Mononuclear cell (primary cell): Measurements from ENCODE around the gene SORCS2. TPM values are rescaled to one million over a fixed set of nuclear protein-coding genes. Genes with fewer than 3 reads are reported as not detected.

ENCODE experiments used
- H3K27me3 ChIP-seq: 2 replicates; pipeline ENCODE4 v1.6.0; 2011; ENCODE audit warnings: low read length, control low read depth; ENCODE audit not compliant: insufficient read depth
- H3K4me1 ChIP-seq: 2 replicates; pipeline ENCODE4 v1.5.1; 2011; ENCODE audit warnings: mild to moderate bottlenecking, low read length, control low read depth; ENCODE audit not compliant: insufficient read depth
- H3K4me3 ChIP-seq: 2 replicates; pipeline ENCODE4 v1.5.1; 2011; ENCODE audit warnings: mild to moderate bottlenecking, low read length, moderate library complexity
- H3K9me3 ChIP-seq: 2 replicates; pipeline ENCODE4 v1.5.1; 2011; ENCODE audit warnings: low read depth, mild to moderate bottlenecking, control low read depth, low read length
- total RNA-seq: library from RNA; depleted of rRNA; stranded (reverse); fragments of >200 nt; gene quantifications from one replicate; pipeline ENCODE4 v1.2.3, GENCODE V29; 2012

Gene SORCS2
- total RNA-seq, 1 donor, result 0.10 TPM

DNA sequence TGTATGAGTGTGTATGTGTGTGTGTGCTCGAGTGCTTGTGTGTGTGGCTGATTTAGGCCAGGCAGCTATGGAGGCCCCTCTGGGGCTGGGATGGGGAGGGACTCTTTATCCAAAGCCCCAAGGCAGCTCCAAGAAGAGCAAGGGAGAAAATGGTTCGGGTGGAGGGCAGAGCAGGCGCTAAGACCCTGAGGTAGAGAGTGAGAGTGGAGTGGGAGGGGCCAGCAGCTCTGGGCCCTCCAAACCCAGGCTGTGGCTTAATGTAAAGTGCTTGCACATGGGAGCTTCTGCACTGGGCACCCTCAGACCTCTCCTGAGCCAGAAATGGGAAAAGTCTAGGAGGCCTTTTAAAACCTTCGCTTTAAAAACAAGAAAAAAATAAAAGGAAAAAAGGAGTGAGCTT lies 475.9 kb downstream of the SORCS2 start:
- no peak overlapping the region for H3K4me3 ChIP-seq
- H3K9me3 ChIP-seq, result no peaks in the 10 kb centered on the region
- H3K4me1 ChIP-seq, result peaks cover 3% of the 10 kb centered on the region
- H3K27me3 ChIP-seq, result no peaks in the 10 kb centered on the region

DNA sequence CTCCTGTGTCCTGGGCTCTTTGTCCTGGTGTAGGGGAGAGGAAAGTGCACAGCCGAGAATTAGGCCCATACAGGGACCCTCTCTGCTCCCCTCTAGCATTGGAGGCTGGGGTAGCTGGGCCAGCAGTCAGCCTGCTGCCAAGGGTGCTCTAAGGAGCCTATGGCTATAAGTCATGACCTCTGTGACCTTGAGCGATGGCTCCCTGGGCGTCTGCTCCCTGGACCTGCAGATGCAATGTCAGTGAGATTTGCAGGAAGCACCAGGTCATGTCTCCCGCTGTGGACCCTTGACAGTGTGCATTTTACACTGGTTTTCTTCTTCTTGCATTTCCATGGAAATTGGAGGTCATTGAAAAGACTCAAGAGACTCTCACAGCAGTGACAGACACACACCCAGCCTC lies 476.5 kb downstream of the SORCS2 start:
- H3K9me3 ChIP-seq, result no peaks in the 10 kb centered on the region

DNA sequence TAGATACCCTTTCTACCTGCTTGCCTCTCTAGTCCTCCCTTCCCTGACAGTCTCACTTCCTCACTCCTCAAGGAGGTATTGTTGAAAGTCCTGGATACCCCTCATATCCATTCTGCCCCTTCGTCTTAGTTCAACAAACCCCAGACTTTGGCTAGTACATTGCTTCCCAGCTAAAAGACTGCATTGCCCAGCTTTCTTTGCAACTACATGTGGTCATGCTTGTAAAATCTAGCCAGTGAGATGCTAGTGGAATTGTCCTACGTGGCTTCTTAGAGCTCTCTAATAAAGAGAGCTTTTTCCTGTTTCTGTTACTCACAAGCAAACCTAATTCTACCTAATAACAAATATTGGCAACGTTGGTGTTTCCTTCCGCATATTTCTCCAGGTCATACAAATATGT lies 480.3 kb downstream of the SORCS2 start:
- no peaks in the 10 kb centered on the region for H3K27me3 ChIP-seq
- H3K4me3 ChIP-seq, result no peak overlapping the region
- H3K9me3 ChIP-seq, result no peaks in the 10 kb centered on the region

More for the DNA sequence above, 476.5 kb downstream of the SORCS2 start:
- H3K4me3 ChIP-seq, result no peak overlapping the region
- H3K4me1 ChIP-seq, result peaks cover 8% of the 10 kb centered on the region
- H3K27me3 ChIP-seq, result no peaks in the 10 kb centered on the region

DNA sequence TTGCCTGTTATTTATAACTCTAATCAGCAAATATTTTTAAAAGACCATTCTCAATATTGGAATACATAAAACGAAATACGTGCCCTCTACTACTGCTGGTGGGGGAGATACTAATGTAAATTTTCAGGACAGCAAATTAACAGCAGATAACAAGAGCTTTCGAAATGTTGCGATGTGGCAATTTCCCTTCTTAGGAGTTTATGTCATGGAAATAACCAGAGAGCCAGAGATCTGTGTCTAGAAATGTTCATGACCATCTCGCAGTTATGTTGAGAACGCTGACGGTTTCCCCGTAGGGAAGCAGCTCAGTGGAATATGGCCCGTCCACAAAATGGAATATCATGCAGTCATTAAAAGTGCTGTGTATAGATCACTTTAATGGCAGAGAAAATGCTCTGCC lies 480.8 kb downstream of the SORCS2 start:
- no peaks in the 10 kb centered on the region for H3K9me3 ChIP-seq
- H3K4me1 ChIP-seq, result peaks cover 12% of the 10 kb centered on the region
- H3K4me3 ChIP-seq, result no peak overlapping the region
- no peaks in the 10 kb centered on the region for H3K27me3 ChIP-seq

More for the DNA sequence above, 480.3 kb downstream of the SORCS2 start:
- H3K4me1 ChIP-seq, result peaks cover 12% of the 10 kb centered on the region

DNA sequence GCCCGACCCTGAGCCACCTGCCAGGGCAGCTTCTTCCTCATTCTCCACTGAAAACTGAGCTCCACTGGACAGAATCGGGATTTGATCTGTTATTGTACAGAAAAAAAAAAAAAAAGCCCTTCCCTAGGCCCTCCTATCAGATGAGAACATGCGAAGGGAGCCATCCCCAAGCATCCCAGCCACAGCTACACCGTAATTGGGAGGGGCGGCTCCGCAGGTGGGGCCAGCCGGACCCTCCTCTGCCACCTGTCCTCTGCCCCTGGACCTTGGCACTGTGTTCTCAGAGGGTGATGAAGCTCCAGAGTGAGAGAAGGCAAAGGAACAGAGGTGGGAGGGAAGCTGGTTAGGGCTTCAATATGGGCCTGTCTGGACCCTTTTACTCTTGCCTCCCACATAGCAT lies 482.4 kb downstream of the SORCS2 start:
- Histone ChIP-seq H3K27me3 (no peaks in the 10 kb centered on the region), H3K4me1 (peaks cover 12% of the 10 kb centered on the region)

DNA sequence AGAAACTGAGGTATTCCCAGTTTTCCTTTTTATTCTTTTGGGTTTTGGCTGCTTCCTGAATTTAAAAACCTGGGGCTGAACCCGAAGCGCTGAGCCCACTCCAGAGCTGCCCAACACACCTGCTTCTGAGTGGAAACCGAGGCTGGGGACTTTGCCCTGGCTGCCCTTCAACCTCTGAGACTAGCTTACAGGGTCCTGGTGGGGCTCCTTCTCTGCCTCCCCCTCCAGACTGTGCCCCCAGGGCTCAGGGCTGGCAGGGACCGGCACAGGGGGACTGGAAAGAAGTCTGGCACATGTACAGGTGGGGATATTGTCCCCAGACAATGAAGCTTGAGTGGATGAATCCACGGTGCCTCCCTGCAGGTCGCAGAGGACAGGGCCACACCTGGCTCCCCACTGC lies 482.8 kb downstream of the SORCS2 start:
- H3K4me3 ChIP-seq, result no peak overlapping the region
- no peaks in the 10 kb centered on the region for H3K9me3 ChIP-seq
- peaks cover 12% of the 10 kb centered on the region for H3K4me1 ChIP-seq
- H3K27me3 ChIP-seq, result no peaks in the 10 kb centered on the region

More for the DNA sequence above, 482.4 kb downstream of the SORCS2 start:
- no peaks in the 10 kb centered on the region for H3K9me3 ChIP-seq
- no peak overlapping the region for H3K4me3 ChIP-seq

DNA sequence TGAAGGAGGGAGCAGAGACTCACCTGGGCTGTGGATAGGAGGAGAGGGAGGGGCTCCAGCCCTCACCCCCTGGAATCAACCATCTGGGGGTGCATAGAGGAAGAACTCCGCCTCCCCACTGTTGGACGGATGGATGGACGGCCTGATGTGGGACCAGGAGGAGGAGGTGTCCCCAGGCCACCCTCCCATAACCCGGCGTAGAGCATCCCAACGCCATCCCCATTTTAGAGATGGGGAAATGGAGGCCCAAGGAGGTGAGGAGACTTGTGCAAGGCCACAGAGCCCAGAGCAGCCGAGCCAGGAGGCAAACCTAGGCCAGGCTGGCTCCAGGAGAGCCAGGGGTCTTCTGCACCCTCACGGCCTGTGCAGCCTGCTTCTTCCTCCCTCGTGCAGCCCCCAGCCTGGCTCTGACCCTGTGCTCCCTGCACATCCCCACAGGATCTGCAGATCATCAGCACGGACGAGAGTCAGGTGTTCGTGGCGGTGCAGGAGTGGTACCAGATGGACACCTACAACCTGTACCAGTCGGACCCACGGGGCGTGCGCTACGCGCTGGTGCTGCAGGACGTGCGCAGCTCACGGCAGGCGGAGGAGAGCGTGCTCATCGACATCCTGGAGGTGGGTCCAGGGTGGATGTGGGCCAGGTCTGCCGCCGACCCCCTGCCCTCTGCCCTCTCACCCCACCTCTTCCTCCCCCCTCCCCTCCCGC lies 483.4 kb downstream of the SORCS2 start:
- Histone ChIP-seq H3K27me3 (no peaks in the 10 kb centered on the region), H3K4me1 (peaks cover 12% of the 10 kb centered on the region), H3K4me3 (no peak overlapping the region), H3K9me3 (no peaks in the 10 kb centered on the region)

DNA sequence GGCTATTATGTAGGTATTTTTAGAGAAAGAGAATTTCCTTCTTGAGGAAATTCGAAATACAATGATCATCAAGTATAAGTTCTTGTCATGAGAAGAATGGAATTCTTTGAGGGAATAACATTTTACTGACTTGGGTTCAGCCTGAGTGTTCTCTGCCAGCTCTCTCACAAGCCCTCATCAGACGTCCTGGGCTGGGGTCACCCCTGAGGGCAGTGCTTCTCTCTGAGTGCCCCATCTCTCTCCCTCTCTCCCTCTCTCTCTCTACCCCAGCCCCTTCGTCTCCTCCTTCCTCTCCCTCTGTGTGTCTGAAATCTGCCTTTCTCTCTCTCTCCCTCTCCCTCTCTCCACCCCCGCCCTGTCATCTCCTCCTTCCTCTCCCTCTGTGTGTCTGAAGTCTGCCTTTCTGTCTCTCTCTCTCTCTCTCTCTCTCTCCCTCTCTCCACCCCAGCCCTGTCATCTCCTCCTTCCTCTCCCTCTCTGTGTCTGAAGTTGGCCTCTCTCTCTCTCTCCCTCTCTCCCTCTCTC lies 484.1 kb downstream of the SORCS2 start:
- H3K4me3 ChIP-seq, result no peak overlapping the region
- H3K4me1 ChIP-seq, result peaks cover 12% of the 10 kb centered on the region
- no peaks in the 10 kb centered on the region for H3K9me3 ChIP-seq
- H3K27me3 ChIP-seq, result no peaks in the 10 kb centered on the region

DNA sequence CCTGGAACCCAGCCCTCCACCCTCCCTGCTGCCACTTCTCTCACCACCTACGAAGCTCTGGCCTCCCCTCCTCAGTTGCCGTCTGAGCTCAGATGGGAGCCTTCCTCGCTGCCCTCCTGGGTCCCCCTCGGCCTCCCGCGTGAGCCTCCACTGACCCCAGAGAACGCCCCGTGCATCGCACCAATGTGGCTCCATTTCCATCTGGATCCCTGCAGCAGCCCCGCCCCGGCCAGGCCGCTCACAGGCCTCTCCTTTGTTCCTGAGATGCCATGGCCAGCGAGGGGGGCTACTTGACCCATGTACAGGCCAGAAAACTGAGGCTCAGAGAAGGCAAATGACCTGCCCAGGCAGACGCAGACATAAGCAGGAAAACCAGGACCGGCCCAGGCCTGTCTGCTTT lies 484.7 kb downstream of the SORCS2 start:
- Histone ChIP-seq H3K27me3 (no peaks in the 10 kb centered on the region), H3K4me1 (peaks cover 12% of the 10 kb centered on the region), H3K4me3 (no peak overlapping the region), H3K9me3 (no peaks in the 10 kb centered on the region)

DNA sequence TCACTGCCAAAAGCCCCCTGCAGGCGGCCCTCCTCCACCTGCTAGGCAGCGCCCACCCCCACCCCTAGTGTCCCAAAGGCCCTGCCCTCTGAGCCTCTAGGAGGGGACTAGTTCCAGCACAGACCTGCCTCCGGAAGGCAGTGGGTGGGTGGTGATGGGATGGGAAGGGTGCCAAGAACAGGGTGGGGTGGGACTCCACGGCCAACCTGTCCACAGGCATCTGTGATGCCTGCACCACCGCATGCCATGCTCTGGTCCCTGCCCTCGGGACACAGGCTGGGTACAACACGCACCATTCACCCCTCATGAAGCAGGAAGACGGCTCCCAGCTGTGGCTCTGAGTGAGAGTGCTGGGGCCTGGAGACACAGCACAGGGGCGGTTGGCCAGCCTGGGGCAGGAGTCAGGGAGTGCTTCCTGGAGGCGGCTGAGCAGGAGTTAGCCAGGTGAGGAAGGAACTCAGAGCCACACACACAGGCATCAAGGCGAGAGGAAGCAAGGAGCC lies 485.5 kb downstream of the SORCS2 start:
- Histone ChIP-seq H3K4me1 (peaks cover 12% of the 10 kb centered on the region), H3K9me3 (no peaks in the 10 kb centered on the region), H3K4me3 (no peak overlapping the region), H3K27me3 (no peaks in the 10 kb centered on the region)

DNA sequence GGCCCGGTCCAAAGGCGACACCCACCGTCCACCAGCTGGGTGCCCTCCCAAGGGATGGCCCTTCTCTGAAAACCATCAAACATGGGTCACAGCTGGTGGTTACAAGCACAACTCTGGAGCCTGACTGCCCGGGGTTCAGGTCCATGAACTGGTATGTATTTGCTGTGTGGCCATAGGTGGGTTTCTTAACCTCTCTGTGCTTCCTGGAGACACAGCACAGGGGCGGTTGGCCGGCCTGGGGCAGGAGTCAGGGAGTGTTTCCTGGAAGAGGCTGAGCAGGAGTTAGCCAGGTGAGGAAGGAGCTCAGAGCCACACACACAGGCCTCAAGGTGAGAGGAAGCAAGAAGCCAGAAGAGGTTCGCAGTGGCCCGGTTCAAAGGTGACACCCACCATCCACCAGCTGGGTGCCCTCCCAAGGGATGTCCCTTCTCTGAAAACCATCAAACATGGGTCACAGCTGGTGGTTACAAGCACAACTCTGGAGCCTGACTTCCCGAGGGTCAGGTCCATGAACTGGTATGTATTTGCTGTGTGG lies 486.0 kb downstream of the SORCS2 start:
- Histone ChIP-seq H3K4me3 (no peak overlapping the region), H3K9me3 (no peaks in the 10 kb centered on the region), H3K27me3 (no peaks in the 10 kb centered on the region), H3K4me1 (peaks cover 8% of the 10 kb centered on the region)

DNA sequence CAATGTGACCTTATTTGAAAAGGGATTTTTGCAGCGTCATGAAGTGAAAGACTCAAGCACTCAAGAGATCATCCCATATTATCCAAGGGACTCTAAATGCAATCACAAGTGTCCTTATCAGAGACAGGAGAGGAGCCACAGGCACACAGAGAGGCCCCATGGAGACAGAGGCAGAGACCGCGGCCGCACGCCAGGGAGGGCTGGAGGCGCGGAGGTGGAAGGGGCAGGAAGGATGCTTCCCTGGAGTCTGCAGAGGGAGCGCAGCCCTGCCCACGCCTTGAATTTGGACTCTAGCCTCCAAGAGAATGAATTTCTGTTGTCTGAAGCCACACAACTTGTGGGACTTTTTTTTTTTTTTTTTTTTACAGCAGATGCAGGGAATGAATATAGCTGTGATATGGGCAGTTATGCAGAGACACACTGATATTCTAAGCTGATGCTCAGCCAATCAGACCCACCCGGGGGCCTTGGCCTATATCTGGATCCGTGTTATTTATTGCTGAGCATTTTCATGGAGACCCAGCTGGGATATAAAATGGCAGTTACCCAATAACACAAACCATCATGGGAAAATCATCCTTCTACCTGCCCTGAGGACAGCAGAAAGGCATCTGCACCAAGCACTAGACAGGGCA lies 487.2 kb downstream of the SORCS2 start:
- Histone ChIP-seq H3K4me1 (no peaks in the 10 kb centered on the region), H3K9me3 (no peaks in the 10 kb centered on the region), H3K4me3 (no peak overlapping the region), H3K27me3 (no peaks in the 10 kb centered on the region)

DNA sequence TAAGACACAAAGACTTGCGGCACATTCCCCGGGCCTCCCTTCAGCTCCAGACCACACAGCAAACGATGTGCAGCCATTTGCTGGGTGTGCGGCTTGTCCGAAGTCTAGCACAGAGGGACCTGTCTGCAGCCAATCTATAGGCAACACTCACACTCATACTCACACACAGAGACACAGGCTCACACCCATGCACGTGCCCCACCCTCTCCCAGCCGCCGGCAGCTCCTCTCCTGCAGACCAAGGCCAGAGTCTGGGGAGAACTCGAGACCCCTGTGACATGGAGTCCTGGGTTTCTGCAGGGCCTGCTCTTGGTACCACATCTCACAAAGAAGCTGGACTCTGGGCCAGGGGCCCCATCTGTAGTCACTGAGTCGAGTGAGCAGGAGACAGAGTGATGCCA lies 487.8 kb downstream of the SORCS2 start:
- no peaks in the 10 kb centered on the region for H3K4me1 ChIP-seq
- H3K9me3 ChIP-seq, result no peaks in the 10 kb centered on the region
- no peaks in the 10 kb centered on the region for H3K27me3 ChIP-seq
- H3K4me3 ChIP-seq, result no peak overlapping the region

DNA sequence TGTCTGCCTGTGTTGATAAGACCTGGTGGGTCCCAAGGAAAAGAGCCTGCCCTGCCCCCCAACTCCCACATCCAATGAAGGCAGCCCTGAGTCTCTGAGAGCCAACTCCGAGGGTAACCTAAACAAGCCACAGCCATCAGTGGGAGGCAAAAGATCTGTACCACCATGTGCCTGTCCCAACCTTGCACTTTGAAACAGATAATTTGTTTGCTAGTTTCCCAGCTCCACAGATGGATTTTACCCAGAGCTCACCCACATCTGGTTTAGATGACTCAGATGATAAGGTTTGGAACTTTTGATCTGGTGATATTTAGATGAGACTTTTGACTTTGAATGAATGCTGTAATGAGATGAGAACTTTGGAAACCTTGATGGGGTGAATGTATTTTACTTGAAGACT lies 488.4 kb downstream of the SORCS2 start:
- H3K4me1 ChIP-seq, result no peaks in the 10 kb centered on the region
- H3K9me3 ChIP-seq, result no peaks in the 10 kb centered on the region
- H3K27me3 ChIP-seq, result no peaks in the 10 kb centered on the region
- no peak overlapping the region for H3K4me3 ChIP-seq

DNA sequence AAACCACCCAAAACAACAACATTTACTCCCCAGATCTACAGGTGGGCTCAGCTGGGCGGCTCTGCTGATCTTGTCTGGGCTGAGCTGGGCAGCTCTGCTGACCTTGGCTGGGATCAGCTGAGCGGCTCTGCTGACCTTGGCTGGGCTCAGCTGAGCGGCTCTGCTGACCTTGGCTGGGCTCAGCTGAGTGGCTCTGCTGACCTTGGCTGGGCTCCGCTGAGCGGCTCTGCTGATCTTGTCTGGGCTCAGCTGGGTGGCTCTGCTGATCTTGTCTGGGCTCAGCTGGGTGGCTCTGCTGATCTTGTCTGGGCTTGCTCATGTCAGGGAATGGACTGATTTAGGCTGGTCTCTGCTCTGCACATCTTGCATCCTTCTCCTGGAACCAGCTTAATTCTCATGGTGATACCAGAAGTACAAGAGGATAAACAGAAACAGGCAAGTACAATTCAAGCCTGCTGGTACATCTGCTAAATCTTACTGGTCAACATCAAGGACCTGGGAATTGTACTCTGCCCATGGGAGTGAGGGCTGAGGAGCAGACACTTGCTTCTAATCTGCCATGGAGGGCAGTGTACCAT lies 490.9 kb downstream of the SORCS2 start:
- Histone ChIP-seq H3K27me3 (no peaks in the 10 kb centered on the region), H3K9me3 (no peaks in the 10 kb centered on the region), H3K4me3 (no peak overlapping the region), H3K4me1 (no peaks in the 10 kb centered on the region)
